HG03460 (cell line): ENCODE measurements around the gene SLC12A9.

Experiments used
- ATAC-seq: cut with Tn5 transposase; IDR thresholded peaks from one replicate; pipeline ENCODE4 v1.9.1; 2021; ENCODE audit not compliant: unreplicated experiment

SLC12A9 gene

GRCh38 chr7:100882201-100882600 lies 29.7 kb downstream of the SLC12A9 start:
- no peak for ATAC-seq

- ATAC-seq = no peak
Measured at GRCh38 chr7:100882785-100883526, 30.4 kb downstream of the SLC12A9 start.

GRCh38 chr7:100884736-100885439 lies 32.4 kb downstream of the SLC12A9 start:
- no peak for ATAC-seq

- ATAC-seq = no peak
Measured at GRCh38 chr7:100885440-100886141, 33.1 kb downstream of the SLC12A9 start.

- ATAC-seq = no peak
Measured at GRCh38 chr7:100886142-100886935, 33.8 kb downstream of the SLC12A9 start.

- no peak for ATAC-seq
Measured at GRCh38 chr7:100886936-100887515, 34.5 kb downstream of the SLC12A9 start.

GRCh38 chr7:100887516-100888290 lies 35.2 kb downstream of the SLC12A9 start:
- peak; percentile 38 for ATAC-seq

- ATAC-seq = no peak
Measured at GRCh38 chr7:100888291-100888987, 35.9 kb downstream of the SLC12A9 start.

- peak; percentile 16 for ATAC-seq
Measured at GRCh38 chr7:100888988-100889750, 36.7 kb downstream of the SLC12A9 start, which contains the start of gene UFSP1. UFSP1 (minus strand) TSS chr7:100889715; CDS start chr7:100889271, 444 bp downstream.

- no peak for ATAC-seq
Measured at GRCh38 chr7:100890653-100891567, 38.4 kb downstream of the SLC12A9 start.

GRCh38 chr7:100891568-100892247 lies 39.2 kb downstream of the SLC12A9 start:
- ATAC-seq = no peak

- ATAC-seq = no peak
Measured at GRCh38 chr7:100892364-100893317, 40.1 kb downstream of the SLC12A9 start.

- ATAC-seq = no peak
Measured at GRCh38 chr7:100893318-100893895, 40.9 kb downstream of the SLC12A9 start.

GRCh38 chr7:100893910-100894721 lies 41.6 kb downstream of the SLC12A9 start:
- no peak for ATAC-seq
